ENCODE results near the gene MIA.
"Not testable (repeated sequence)": the region's sequence is repeated elsewhere in the genome, so short reads cannot be mapped to it uniquely, and the experiment has no call there.

MIA gene

DNA sequence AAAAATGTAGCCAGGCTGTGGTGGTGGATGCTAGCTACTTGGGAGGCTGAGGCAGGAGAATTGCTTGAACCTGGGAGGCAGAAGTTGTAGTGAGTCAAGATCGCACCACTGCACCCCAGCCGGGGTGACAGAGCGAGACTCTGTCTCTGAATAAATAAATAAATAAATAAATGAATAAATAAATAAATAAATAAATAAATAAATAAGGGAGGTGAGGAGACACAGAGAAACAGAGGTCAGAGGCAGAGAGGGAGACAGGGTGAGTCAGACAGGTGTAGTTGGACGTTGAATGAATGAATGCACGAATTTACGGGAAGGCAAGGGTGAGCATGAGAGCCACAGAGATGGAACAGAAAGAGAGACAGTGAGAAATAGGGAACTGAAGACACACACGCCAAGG lies 5.8 kb downstream of the MIA start:
- Mint-ChIP-seq H3K9me3 (no peaks in the 10 kb centered on the region), H3K27me3 (ENCODE audit: low read depth) (no peaks in the 10 kb centered on the region), H3K27ac (no peak overlapping the region), H3K4me3 (no peak overlapping the region), H3K36me3 (ENCODE audit: low read depth) (peaks cover 21% of the 10 kb centered on the region), H3K4me1 (ENCODE audit: low read depth) (peaks cover 37% of the 10 kb centered on the region)

DNA sequence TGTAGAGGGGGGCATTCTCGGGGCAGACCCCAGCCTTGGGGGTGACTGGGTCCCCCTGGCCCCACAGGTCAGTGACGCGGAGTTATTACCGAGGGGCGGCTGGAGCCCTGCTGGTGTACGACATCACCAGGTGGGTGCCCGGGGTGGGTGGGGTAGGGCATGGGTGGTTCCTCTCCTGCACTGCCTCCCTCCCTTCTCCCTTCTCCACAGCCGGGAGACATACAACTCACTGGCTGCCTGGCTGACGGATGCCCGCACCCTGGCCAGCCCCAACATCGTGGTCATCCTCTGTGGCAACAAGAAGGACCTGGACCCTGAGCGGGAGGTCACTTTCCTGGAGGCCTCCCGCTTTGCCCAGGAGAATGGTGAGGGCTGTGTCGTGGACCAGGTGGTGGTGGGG lies 8.4 kb downstream of the MIA start:
- Mint-ChIP-seq H3K36me3 (ENCODE audit: low read depth) (peaks cover 20% of the 10 kb centered on the region), H3K27me3 (ENCODE audit: low read depth) (no peaks in the 10 kb centered on the region), H3K4me3 (no peak overlapping the region), H3K9me3 (no peaks in the 10 kb centered on the region), H3K27ac (no peak overlapping the region), H3K4me1 (ENCODE audit: low read depth) (peaks cover 25% of the 10 kb centered on the region)

DNA sequence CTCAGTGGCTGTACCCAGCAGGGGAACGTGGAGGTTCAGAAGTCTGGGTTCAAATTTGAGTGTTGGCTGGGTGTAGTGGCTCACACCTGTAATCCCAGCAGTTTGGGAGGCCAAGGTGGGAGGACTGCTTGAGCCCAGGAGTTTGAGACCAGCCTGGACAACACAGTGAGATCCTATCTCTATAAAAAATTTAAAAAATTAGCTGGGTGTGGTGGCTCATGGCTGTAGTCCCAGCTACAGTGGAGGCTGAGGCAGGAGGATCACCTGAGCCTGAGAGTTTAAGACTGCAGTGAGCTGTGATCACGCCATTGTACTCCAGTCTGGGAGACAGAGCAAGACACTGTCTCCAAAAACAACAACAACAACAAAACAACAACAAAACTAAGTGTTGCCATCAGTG lies 8.8 kb downstream of the MIA start:
- H3K27ac Mint-ChIP-seq; H3K27me3 Mint-ChIP-seq (ENCODE audit: low read depth); H3K9me3 Mint-ChIP-seq; H3K4me3 Mint-ChIP-seq: not testable (repeated sequence)
- peaks cover 21% of the 10 kb centered on the region for H3K4me1 Mint-ChIP-seq (ENCODE audit: low read depth)
- peaks cover 20% of the 10 kb centered on the region for H3K36me3 Mint-ChIP-seq (ENCODE audit: low read depth)

DNA sequence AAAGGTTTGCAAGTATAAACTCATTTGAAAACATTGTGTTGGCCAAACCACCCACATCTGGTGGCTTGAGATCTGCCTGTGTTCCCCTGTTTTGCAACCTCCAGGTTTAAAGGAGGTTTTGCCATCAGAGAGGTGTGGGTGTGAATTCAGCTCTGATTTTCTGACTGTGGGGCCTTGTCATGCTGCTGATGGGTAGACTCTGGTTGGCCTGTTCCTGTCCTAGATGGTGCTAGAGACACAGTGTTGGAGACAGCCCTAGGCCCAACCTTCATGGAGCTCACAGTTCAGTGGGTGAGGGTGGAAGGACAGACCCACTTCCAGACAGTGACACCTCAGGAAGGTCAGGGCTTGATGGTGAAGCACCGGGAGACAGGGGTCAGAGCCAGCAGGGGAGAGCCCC lies 10.2 kb downstream of the MIA start:
- H3K27ac Mint-ChIP-seq, result peak overlapping the region; percentile 31

DNA sequence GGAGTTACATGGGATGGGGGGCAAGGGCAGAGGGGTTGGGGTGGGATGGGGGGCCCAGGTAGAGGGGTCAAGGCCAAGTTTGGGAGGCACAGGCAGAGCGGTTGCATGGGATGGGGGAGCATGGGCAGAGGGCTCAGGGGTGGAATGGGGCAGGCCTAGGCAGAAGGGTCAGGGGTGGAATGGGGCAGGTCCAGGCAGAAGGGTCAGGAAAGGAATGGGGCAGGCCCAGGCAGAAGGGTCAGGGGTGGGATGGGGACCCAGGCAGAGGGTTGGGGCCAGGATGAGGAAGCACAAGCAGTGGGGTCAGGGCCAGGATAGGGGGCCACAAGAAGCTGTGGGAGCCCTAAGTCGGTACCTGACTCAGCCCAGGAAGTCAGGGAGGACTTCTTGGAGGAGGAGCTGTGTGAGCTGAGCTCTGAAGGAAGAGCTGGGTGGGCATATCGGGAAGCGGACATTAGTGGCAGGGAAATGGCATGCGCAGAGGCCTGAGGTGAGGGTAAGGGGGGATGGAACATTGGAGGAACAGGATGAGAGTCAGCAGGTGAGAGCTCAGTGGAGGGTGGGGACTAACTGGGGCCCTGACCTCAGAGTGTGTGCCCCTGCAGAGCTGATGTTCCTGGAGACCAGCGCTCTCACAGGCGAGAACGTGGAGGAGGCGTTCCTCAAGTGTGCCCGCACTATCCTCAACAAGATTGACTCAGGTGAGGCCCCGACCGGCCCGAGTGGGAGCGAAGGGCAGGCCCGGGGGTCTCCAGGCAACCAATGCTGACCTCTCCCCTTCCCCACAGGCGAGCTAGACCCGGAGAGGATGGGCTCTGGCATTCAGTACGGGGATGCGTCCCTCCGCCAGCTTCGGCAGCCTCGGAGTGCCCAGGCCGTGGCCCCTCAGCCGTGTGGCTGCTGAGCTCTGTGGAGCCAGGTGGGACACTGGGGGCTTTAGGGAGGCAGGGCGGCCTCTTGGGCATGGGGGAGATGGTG lies 11.0 kb downstream of the MIA start:
- Mint-ChIP-seq H3K27ac (no peak overlapping the region), H3K36me3 (ENCODE audit: low read depth) (peaks cover 24% of the 10 kb centered on the region)

More for the DNA sequence above, 10.2 kb downstream of the MIA start:
- Mint-ChIP-seq H3K4me3 (no peak overlapping the region), H3K27me3 (ENCODE audit: low read depth) (no peaks in the 10 kb centered on the region), H3K4me1 (ENCODE audit: low read depth) (peaks cover 15% of the 10 kb centered on the region), H3K36me3 (ENCODE audit: low read depth) (peaks cover 25% of the 10 kb centered on the region), H3K9me3 (no peaks in the 10 kb centered on the region)

DNA sequence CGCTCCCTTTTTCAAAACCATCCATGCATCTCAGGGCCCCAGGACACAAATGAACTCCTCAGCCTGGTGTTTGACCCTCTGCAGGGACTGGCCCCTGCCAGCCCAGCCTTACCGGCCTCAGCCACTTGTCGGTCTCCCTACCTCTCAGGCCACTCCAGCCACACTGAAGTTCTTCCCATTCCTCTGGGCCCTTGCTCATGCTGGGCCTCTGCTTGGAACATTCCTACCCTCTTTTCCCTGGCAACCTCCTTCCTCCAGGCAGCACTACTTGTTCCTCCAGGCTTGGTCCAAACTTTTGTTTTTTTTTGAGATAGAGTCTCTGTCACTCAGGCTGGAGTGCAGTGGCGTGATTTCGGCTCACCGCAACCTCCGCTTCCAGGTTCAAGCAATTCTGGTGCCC lies 16.0 kb downstream of the MIA start:
- Mint-ChIP-seq H3K4me1 (ENCODE audit: low read depth) (peaks cover 15% of the 10 kb centered on the region), H3K36me3 (ENCODE audit: low read depth) (peaks cover 19% of the 10 kb centered on the region), H3K4me3 (no peak overlapping the region), H3K27ac (no peak overlapping the region), H3K9me3 (no peaks in the 10 kb centered on the region), H3K27me3 (ENCODE audit: low read depth) (no peaks in the 10 kb centered on the region)

More for the DNA sequence above, 11.0 kb downstream of the MIA start:
- no peaks in the 10 kb centered on the region for H3K9me3 Mint-ChIP-seq
- H3K4me1 Mint-ChIP-seq (ENCODE audit: low read depth), result peaks cover 12% of the 10 kb centered on the region
- H3K4me3 Mint-ChIP-seq, result no peak overlapping the region
- H3K27me3 Mint-ChIP-seq (ENCODE audit: low read depth), result no peaks in the 10 kb centered on the region

DNA sequence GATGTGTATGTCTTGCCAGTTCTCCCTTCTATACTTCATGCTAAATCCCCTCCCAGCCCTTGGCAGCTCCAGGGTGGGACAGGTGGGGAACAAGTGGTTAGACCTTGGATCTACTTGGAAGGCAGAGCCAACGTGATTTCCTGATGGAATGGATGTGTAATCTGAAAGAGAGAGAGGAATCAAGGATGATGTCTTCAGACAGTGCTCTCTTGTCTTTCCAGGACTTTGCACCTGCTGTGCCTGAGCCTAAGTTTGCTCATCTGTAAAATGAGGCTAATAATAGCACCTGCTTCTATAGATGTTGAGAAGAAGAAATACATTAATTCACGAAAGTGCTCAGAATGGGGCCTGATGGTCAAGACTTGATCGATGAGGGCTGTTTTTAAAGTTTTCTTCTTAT lies 16.7 kb downstream of the MIA start:
- Mint-ChIP-seq H3K4me1 (ENCODE audit: low read depth) (peaks cover 18% of the 10 kb centered on the region), H3K36me3 (ENCODE audit: low read depth) (peaks cover 18% of the 10 kb centered on the region), H3K4me3 (no peak overlapping the region), H3K27me3 (ENCODE audit: low read depth) (no peaks in the 10 kb centered on the region), H3K27ac (no peak overlapping the region), H3K9me3 (no peaks in the 10 kb centered on the region)

DNA sequence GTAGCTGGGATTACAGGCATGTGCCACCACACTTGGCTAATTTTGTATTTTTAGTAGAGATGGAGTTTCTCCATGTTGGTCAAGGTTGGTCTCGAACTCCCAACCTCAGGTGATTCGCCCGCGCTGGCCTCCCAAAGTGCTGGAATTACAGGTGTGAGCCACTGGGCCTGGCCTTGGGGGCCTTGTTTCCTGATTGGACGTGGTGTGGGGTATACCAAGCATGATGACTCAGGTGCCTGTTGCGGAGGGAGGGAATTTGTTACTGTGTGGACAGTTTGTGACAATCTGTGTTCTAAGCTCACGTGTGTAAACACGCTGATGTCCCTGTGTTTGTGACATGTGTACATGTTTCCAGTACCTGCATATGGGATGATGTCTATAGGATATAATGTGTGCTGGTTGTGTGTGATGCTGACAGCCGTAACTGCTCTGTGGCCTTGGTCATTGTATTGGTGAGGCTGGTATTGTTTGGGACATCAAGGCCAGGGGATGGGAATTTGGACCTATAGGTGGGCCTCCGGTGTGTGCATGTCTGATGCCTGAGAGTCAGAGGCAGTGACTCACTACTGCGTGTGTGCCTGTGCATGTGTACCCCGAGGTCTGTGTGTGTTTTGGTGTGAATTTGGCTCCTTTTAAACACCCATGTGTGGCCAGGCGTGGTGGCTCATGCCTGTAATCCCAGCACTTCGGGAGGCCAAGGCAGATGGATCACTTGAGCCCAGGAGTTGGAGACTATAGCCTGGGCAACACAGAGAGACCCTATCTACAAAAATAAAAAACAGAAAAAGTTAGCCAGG lies 22.0 kb downstream of the MIA start:
- H3K4me1 Mint-ChIP-seq (ENCODE audit: low read depth), result peaks cover 34% of the 10 kb centered on the region
- no peaks in the 10 kb centered on the region for H3K27me3 Mint-ChIP-seq (ENCODE audit: low read depth)
- no peak overlapping the region for H3K4me3 Mint-ChIP-seq
- H3K9me3 Mint-ChIP-seq, result no peaks in the 10 kb centered on the region
- peaks cover 27% of the 10 kb centered on the region for H3K36me3 Mint-ChIP-seq (ENCODE audit: low read depth)
- H3K27ac Mint-ChIP-seq, result peak overlapping the region; percentile 93

DNA sequence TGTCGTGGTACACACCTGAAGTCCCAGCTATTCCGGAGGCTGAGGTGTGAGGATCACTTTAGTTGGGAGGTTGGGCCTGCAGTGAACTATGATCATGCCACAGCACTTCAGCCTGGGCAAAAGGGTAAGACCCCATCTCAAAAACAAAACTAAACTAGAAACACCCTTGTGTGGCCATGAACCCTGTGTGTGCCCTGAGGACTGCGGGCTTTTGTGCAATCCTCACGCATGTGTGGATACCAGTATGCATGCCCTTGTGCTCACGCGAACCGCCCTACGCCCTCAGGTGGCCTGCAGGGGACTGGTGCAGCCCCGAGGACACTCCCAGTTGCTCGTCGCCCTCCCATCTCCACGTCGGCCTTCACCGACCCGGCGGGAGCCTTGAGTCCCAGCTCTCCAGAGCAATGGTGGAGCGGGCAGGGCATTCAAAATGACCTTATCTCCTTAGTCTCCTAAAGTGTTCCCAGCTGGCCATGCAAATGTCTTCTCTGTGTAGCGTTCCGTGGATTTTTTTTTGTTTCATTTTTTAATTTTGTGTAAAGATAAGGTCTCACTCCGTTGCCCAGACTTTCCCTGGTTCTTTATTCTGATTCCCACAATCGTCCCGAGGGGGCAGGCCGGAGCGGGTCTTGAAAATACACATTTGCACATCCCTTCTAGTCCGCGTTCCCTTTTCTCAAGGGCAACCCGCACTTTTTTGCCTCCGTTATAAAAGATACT lies 22.8 kb downstream of the MIA start:
- Mint-ChIP-seq H3K36me3 (ENCODE audit: low read depth) (peaks cover 34% of the 10 kb centered on the region), H3K27me3 (ENCODE audit: low read depth) (no peaks in the 10 kb centered on the region), H3K4me3 (peak overlapping the region; percentile 92), H3K9me3 (no peaks in the 10 kb centered on the region), H3K27ac (peak overlapping the region; percentile 93), H3K4me1 (ENCODE audit: low read depth) (peaks cover 39% of the 10 kb centered on the region)

DNA sequence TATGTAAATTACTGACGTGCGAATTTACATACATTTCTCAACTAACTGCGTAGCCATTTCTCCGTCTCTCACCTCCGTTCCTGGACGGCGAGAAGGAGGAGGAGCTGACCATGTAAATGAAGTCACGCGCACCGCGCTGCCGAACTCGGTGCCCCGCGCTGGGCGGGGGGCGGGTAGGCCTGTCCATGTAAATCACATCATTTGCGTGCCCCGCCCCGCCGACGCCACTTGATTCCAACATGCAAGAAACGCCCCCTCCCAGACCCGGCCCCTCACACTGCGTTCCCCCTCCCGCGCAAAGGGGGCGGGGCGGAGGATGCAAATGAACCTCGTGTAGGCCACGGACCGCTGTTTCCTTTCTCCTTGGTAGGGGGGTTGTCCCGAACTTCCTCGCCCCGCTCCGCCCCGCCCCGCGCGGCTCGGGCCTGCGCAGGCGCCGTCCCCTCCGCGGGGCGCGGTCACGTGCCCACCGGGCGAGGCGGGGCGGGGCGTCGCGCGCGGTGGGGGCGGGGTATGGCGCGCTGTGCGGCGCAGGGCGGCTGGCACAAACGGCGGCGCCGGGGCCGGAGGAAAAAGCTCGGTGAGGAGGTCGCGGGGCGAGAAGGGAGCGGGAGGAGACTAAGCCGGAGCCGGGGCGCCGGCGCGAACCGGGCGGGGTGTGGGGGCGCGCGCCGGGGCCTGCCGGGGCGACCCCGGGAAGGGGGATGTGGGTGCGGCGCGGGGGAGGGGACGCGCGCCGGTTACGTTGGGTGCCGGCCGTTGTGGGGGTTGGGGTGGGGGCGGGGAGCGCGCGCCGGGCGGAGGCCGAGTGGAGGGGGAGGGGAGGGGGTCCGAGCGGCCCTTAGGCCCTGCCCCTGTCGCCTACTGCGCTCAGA lies 23.6 kb downstream of the MIA start, which contains the start of gene EGLN2:
TSS of gene EGLN2 (plus strand) at position 509 of the 875 bp plus-strand sequence. CDS start 1,382 bp downstream, outside the sequence.
- Mint-ChIP-seq H3K4me1 (ENCODE audit: low read depth) (peaks cover 47% of the 10 kb centered on the region), H3K36me3 (ENCODE audit: low read depth) (peaks cover 40% of the 10 kb centered on the region), H3K4me3 (peak within 1 kb of the TSS; percentile 96), H3K27me3 (ENCODE audit: low read depth) (no peaks in the 10 kb centered on the region), H3K27ac (peak within 1 kb of the TSS; percentile 93), H3K9me3 (no peaks in the 10 kb centered on the region)

DNA sequence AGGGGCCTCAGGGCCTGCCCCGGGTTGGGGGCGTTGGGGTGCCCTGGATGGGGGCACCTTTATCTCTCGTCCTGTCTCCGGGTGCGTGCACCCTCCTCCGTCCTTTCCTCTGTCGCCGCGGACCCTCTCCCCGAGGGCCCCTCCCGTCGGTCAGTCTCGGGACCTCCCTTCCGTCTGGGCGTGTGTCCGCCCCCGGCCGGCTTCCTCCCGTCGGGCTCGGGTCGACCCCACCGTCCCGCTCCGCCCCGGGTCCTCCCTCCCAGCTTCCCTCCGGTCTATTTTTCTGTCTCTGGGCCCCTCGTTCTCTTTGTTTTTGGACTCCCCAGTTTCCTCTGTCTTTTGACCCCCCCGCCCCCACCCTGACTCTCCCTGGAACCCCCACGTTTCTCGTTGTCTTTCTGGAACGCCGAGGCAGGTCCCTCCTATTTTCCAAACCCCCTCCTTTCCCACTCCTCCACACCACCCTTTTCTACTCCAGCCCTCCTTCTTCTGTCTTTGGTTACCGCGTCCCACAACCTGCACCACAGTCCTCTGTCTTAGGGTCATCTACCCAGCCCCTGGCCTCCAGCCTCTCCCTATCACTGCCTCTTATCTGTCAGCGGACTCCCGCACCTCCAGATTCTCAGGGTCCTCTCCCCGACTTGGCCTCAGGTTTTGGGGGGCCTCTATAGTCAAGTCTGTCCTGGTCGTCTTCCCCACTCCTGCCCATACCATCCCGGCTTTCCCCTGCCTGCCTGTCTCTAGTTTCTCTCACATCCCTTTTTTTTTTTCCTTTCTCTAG lies 24.4 kb downstream of the MIA start:
- Mint-ChIP-seq H3K4me1 (ENCODE audit: low read depth) (peaks cover 56% of the 10 kb centered on the region), H3K27ac (peak overlapping the region; percentile 86), H3K27me3 (ENCODE audit: low read depth) (no peaks in the 10 kb centered on the region), H3K9me3 (no peaks in the 10 kb centered on the region), H3K4me3 (peak overlapping the region; percentile 96), H3K36me3 (ENCODE audit: low read depth) (peaks cover 44% of the 10 kb centered on the region)

DNA sequence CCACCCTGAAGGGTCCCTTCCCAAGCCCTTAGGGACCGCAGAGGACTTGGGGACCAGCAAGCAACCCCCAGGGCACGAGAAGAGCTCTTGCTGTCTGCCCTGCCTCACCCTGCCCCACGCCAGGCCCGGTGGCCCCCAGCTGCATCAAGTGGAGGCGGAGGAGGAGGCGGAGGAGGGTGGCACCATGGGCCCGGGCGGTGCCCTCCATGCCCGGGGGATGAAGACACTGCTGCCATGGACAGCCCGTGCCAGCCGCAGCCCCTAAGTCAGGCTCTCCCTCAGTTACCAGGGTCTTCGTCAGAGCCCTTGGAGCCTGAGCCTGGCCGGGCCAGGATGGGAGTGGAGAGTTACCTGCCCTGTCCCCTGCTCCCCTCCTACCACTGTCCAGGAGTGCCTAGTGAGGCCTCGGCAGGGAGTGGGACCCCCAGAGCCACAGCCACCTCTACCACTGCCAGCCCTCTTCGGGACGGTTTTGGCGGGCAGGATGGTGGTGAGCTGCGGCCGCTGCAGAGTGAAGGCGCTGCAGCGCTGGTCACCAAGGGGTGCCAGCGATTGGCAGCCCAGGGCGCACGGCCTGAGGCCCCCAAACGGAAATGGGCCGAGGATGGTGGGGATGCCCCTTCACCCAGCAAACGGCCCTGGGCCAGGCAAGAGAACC lies 25.1 kb downstream of the MIA start:
- peak overlapping the region; percentile 96 for H3K4me3 Mint-ChIP-seq
- H3K27ac Mint-ChIP-seq, result peak overlapping the region; percentile 86
- H3K36me3 Mint-ChIP-seq (ENCODE audit: low read depth), result peaks cover 44% of the 10 kb centered on the region
- no peaks in the 10 kb centered on the region for H3K9me3 Mint-ChIP-seq
- no peaks in the 10 kb centered on the region for H3K27me3 Mint-ChIP-seq (ENCODE audit: low read depth)
- H3K4me1 Mint-ChIP-seq (ENCODE audit: low read depth), result peaks cover 63% of the 10 kb centered on the region
